T-helper 2 cell (primary cell): ENCODE measurements around the gene ATF4.
"Not testable (repeated sequence)": the region's sequence is repeated elsewhere in the genome, so short reads cannot be mapped to it uniquely, and the experiment has no call there.

Source experiments
- DNase-seq, 5 experiments: peaks; one replicate each; pipeline versions ENCODE4 v3.0.0 to v3.0.0-alpha.2; 2012 to 2022

The ATF4 gene

DNA sequence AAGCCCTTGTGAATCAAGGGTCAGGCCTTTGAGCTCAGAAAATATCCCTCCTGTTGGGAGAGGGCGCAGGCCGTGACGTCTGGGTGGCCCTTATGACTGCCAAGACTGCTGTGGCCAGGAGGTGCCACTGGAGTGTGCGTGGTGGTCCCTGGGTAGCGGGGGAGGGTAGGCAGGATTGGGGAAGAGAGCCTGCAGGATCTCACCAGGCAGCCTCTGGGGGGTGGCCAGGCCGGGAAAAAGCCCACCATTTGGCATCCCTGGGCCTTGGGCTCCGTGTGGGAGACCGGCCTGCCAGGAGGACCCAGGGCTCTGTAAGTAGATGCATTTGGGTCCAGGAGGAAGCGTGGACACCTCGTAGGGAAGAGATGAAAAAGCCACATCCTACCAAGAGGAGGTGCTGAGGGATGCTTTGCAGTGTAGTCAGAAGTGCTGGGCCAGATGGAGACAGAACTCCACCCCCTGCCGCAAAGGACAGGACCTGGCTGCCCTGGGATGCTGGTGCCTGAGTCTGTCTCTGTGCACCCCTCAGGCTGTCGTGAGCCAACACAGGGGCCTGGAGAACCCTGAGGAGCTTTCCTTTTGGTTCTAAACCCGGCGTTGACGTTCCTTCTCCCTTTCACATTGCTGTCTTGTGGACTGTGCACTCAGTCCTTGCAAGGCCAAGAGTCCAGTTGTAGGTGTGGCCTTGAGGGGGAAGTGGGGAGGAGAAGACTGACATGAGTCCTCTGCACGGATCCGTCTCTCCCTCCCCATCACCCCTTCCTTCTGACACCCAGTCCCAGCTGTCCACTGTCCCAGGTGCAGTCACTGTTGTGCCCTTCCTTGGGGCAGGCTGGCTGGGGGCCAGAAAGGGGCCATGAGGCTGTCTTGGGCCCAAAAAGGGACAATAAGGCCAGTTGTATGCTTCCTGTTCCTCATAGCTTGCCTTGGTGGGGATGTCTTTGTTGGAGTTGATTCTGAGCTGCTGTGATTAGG lies 31.0 kb upstream of the ATF4 start:
- no peak for DNase-seq

GRCh38 chr22:39490135-39490798 lies 30.1 kb upstream of the ATF4 start:
- DNase-seq, result peak; percentile 42 to 90 (median 68)

- no peak for DNase-seq
These were observed 29.2 kb upstream of the ATF4 start for GRCh38 chr22:39490966-39491680.

GRCh38 chr22:39491696-39492095 lies 28.7 kb upstream of the ATF4 start:
- DNase-seq, result no peak

- DNase-seq, result no peak
These were observed 28.2 kb upstream of the ATF4 start for GRCh38 chr22:39492186-39492585.

DNA sequence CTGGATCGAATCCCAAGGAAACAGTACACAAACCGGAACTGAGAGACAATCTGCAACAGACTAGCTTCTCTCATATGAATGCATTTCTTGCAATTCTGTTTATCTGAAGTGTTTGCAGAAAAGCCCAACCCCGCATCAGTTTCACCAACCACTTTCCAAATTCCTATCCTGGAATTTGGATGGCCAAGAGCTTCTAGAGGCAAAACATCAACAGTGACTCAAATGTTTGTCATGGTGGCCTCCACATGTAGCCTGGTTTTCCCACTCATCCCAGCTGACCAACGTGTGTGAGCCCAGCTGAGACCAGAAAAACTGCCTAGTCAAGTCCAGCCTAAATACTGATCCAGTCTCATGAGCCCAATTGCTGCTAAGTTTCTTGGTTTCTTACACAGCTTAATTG lies 26.6 kb upstream of the ATF4 start:
- no peak for DNase-seq

DNA sequence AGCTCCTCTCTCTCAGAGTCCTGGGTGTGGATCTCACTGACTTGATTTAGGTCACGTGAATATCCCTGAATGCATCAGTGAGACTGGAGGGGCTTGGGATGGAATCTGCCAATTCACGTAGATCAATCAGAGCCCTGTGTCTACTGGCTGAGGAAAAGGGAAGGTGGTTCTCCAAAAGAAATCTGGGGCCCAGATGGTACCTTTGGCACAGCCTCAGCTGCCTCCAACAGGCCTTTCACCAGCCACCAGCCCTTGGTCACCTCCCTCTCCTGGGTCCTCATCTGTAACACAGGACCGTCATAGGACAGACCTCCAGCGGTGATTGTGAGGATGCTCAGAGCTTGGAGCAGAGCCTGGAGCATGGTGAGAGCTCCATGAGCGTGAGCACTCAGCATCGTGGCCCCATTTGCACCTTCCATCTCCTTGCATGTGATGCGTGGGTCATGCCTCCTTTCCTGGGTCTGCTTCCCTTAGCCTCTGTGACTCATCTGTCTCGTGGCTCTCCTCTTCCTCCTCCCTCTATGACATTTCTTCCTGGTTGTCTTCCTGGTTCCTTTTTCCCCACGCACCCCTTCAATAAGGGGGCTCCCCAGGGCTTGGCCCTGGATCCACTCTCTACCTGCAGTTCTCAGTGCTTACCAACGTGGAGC lies 25.8 kb upstream of the ATF4 start:
- DNase-seq, result no peak

DNA sequence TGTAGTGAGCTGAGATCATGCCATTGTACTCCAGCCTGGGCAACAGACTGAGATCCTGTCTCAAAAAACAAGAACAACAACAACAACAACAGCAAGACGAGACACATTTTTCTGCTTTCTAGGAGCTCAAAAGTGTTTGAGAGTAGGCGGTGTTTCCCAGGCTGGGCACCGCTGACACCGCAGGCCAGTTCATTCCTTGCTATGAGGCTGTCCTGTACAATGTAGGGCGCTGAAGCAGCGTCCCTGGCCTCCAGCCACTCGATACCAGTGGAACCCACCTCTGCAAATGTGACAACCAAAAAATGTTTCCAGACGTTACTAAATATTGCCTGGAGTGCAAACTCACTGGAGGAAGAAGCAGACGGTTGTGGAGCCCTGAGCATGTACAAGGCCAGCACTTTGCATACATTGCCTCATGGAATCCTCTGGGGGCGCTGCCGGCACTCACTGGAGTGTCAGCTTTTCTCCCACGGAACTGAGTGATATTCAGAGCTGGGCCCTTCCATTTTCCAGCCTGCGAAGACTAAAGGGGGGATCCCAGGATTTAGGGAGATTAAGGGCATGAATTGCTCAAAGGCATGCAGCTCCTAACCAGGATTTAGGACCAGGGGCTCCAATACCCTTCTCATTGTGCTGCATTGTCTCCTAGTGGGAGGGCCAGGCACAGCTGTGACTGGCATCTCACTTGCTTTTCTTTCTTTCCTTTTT lies 24.1 kb upstream of the ATF4 start:
- peak in 3 of 5 experiments; percentile 33 to 69 (median 51) for DNase-seq

GRCh38 chr22:39497429-39497828 lies 22.9 kb upstream of the ATF4 start:
- no peak for DNase-seq

- DNase-seq, result no peak
These were observed 22.0 kb upstream of the ATF4 start for GRCh38 chr22:39498368-39498767.

DNA sequence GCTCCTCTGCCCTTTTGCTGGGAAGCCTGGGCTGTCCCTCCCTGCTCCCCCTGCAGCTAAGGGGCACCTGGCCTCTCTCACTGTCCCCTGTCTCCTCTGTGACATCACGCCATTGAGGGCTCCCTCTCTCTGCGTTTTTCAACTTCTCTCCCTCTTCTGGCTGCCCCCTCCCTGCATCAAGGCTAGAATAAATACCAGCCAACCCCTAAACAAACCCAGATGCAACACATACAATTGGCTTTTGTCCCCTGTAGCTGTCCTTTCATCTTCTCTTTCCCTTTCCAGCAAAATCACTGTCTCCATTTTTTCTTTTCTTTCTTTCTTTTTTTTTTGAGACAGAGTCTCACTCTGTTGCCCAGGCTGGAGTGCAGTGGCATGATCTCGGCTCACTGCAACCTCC lies 21.6 kb upstream of the ATF4 start:
- no peak for DNase-seq

- no peak for DNase-seq
These were observed 20.3 kb upstream of the ATF4 start for GRCh38 chr22:39500101-39500500.

DNA sequence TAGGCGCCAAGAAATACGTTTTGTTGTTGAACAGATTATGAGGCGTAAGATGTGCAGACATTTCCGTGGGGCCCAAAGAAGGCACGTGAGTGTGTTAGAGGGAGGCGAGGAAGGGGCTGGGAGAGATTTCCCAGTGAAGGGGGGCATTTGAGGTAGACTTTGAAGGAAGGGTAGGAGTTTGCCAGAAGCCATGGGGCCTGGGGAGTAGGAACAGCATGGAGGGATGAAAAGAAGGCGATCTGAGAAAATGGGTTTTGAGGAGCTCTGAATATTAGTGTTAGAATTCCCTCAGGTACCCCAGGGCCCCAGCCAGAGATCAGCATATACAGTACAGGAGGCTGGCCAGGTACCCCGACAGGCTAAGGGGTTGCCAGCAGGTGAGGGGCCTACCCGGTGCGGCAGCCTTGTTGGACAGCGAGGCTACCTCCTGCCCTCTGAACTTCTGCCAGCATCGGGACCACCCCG lies 18.7 kb upstream of the ATF4 start:
- no peak for DNase-seq

GRCh38 chr22:39502109-39502788 lies 18.1 kb upstream of the ATF4 start, which contains the start of gene MIEF1:
Gene MIEF1, plus strand, starts transcription at chr22:39502290. Its CDS starts 9,005 bp downstream, at chr22:39511295.
- peak; percentile 74 to 96 (median 82) for DNase-seq

- DNase-seq, result no peak
These were observed 17.5 kb upstream of the ATF4 start for GRCh38 chr22:39502789-39503409.

DNA sequence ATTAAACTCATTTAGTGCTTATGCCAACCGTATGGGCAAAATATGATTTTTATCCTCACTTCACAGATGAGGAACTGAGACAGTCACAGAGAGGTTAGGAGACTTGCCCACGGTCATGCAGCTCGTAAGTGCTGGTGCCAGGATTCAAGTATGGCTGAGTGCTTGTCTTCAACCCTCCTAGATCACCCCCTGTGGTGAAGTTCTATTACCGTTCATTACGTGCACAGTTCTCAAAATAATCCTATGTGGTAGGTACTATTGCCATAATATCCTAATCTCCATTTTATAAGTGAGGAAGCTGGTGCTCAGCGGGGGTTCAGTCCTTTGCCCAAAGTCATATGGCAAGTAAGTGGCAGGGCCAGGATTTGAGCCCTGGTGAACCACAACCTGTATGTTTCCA lies 16.7 kb upstream of the ATF4 start:
- DNase-seq, result no peak

GRCh38 chr22:39504071-39504470 lies 16.3 kb upstream of the ATF4 start:
- DNase-seq, result no peak

DNA sequence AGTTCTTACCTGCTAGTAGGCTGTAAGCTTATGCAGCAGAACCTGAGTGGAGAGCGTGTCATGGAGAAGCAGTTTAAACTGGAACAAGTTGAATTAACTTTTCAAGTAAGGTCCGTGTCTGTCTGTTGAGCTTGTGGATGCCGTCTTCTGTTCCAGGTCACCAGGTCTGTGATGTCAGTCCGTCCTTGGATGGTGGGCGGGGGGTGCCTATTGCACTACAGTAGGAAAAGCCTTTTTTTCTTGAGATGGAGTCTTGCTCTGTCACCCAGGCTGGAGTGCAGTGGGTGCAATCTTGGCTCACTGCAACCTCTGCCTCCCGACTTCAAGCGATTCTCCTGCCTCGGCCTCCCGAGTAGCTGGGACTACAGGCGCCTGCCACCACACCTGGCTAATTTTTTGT lies 13.3 kb upstream of the ATF4 start:
- DNase-seq, result not testable (repeated sequence)

DNA sequence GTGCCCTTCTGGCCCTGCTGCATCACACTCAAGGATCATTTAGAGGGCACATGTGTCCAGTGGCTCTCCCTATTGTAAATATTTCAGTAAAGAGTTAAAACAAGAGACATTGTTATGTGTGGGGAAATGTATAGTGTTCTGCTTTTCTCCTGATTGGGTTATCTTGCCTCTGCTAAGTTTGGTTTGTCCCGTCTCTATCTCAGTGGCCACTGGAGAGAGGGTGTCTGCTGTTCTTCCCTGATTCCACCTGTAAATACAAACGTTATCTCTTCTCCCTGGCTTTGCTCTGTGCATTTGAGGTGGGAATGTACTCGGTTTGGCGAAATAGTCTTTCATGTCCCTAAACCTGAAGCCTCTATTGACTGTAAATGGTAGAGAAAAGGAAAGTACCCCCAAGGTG lies 12.0 kb upstream of the ATF4 start:
- DNase-seq, result no peak

GRCh38 chr22:39510529-39511149 lies 9.7 kb upstream of the ATF4 start:
- DNase-seq, result no peak
